Progenitor cell of endocrine pancreas (in vitro differentiated cells): ENCODE results near the gene ST14. TPM values are rescaled to one million over a fixed set of nuclear protein-coding genes. Genes with fewer than 3 reads are reported as not detected.

Source experiments
- DNase-seq: peaks from one replicate; pipeline ENCODE4 v3.0.0; 2021; ENCODE audit warnings: low spot score; ENCODE audit not compliant: unreplicated experiment
- H3K27ac Mint-ChIP-seq: 2 replicates; pipeline ENCODE4 v1.8.0; 2021; ENCODE audit warnings: mild to moderate bottlenecking, moderate library complexity, mixed read lengths
- H3K27me3 Mint-ChIP-seq: 2 replicates; pipeline ENCODE4 v1.8.0; 2021; ENCODE audit warnings: mixed read lengths
- H3K36me3 Mint-ChIP-seq: 2 replicates; pipeline ENCODE4 v1.8.0; 2022; ENCODE audit warnings: mixed read lengths; ENCODE audit not compliant: insufficient read depth
- H3K4me1 Mint-ChIP-seq: 2 replicates; pipeline ENCODE4 v1.8.0; 2021; ENCODE audit warnings: low read depth, mixed read lengths
- H3K4me3 Mint-ChIP-seq: 2 replicates; pipeline ENCODE4 v1.8.0; 2021; ENCODE audit warnings: low read depth, mild to moderate bottlenecking, moderate library complexity, mixed read lengths
- H3K9me3 Mint-ChIP-seq: 2 replicates; pipeline ENCODE4 v1.8.0; 2021; ENCODE audit warnings: low read depth, mixed read lengths
- total RNA-seq: library from RNA; stranded (reverse); gene quantifications from 2 replicates; pipeline ENCODE4 v1.2.1, GENCODE V29; 2021
- TF ChIP-seq, protein P1 (sequence below): fragments of 200-600 bp; sonication (generic); IDR thresholded peaks from one replicate; pipeline ENCODE4 v1.5.0; 2021; ENCODE audit warnings: antibody characterized with exemption, mild to moderate bottlenecking; ENCODE audit not compliant: unreplicated experiment

Gene ST14
- total RNA-seq, 1 donor from 2014 or later = 94.9 TPM

DNA sequence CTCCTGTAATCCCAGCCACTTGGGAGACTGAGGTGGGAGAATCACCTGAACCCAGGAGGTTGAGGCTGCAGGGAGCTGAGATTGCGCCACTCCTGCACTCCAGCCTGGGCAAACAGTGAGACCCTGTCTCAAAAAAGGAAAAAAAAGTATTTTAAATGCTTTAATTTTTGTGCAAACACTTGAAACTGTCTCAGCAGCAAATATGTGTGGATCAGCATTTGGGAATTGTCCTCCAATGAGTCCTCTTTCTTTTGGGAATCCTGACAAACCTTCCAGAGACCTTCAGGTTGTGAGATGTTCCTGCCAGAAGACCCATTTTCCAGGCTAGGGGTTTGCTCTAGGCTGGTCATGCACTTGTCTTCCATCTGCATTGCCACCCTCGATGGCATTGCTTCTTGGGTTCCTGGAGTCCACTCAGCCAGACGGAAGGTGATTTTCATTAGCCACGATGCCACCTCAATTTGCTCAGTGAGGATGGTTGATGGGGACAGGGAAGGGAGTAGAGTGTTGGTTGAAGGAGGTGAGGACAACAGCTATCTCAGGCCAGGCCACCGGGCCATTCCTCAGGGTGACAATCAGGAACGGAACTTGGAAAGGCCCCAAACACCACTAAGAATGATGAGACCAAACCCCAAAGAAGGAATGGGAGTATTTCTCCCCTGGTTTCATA, 55.4 kb downstream of the ST14 start:
- DNase-seq = no peak
- H3K4me3 Mint-ChIP-seq = no peak overlapping the region
- TF ChIP-seq, protein P1, sequence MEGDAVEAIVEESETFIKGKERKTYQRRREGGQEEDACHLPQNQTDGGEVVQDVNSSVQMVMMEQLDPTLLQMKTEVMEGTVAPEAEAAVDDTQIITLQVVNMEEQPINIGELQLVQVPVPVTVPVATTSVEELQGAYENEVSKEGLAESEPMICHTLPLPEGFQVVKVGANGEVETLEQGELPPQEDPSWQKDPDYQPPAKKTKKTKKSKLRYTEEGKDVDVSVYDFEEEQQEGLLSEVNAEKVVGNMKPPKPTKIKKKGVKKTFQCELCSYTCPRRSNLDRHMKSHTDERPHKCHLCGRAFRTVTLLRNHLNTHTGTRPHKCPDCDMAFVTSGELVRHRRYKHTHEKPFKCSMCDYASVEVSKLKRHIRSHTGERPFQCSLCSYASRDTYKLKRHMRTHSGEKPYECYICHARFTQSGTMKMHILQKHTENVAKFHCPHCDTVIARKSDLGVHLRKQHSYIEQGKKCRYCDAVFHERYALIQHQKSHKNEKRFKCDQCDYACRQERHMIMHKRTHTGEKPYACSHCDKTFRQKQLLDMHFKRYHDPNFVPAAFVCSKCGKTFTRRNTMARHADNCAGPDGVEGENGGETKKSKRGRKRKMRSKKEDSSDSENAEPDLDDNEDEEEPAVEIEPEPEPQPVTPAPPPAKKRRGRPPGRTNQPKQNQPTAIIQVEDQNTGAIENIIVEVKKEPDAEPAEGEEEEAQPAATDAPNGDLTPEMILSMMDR = no peak
- no peak overlapping the region for H3K27ac Mint-ChIP-seq
- H3K36me3 Mint-ChIP-seq = peaks cover 5% of the 10 kb centered on the region
- H3K9me3 Mint-ChIP-seq = no peaks in the 10 kb centered on the region
- peaks cover 4% of the 10 kb centered on the region for H3K4me1 Mint-ChIP-seq
- H3K27me3 Mint-ChIP-seq = no peaks in the 10 kb centered on the region

DNA sequence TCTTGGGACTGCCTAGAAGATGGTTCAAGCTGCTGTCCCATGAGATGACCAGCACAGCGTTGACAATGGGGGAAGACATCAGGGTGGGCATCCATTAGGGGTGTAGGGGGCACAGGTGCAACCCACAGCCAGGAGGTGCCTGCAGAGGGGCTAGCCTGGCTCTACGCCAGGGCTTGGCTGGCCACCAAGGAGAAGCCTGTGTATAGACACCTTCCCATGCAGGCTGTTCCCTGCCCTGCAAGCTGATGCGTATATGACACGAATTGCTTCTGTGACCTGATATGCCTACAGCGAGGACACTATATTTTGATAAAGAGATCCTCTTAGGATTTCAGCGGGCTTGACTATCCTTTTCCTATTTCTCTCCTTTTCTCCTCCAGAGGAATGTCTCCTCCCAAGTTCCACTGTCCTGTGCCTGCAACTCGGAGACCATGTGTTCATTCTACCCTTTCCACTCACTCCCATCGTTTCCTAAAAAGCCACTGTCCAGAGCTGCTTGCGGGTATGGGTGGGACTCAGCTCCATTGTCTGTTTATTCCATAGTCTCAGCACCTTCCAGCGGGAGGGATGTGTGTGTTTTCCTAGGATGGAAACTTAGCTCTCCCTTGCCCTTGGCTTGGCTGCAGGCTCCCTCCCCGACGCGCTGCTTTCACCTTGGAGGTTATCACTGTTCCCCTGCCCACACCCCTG, 56.1 kb downstream of the ST14 start:
- Mint-ChIP-seq H3K27me3 (no peaks in the 10 kb centered on the region), H3K4me1 (peaks cover 4% of the 10 kb centered on the region), H3K9me3 (no peaks in the 10 kb centered on the region), H3K27ac (no peak overlapping the region), H3K4me3 (no peak overlapping the region), H3K36me3 (peaks cover 3% of the 10 kb centered on the region)
- TF ChIP-seq, protein P1 = no peak
- no peak for DNase-seq

DNA sequence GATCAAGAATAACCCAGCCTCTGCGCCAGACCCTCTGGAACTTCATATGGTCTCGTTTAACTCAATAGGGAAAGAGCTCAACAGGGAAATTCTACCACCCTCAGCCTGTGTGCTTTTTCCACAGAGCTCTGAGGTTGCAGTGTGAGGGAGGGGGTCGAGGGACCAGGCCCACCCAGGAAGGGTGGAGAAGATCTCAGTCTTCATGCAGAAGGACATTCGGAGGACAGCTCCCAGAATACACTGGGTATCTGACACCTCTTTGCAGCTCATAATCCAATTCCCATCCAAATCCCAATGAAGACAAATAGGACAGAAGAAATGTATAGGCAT, 56.6 kb downstream of the ST14 start:
- Mint-ChIP-seq H3K9me3 (no peaks in the 10 kb centered on the region), H3K27ac (no peak overlapping the region), H3K36me3 (peaks cover 3% of the 10 kb centered on the region), H3K27me3 (no peaks in the 10 kb centered on the region), H3K4me3 (no peak overlapping the region), H3K4me1 (peaks cover 4% of the 10 kb centered on the region)
- TF ChIP-seq, protein P1 = no peak
- no peak for DNase-seq

DNA sequence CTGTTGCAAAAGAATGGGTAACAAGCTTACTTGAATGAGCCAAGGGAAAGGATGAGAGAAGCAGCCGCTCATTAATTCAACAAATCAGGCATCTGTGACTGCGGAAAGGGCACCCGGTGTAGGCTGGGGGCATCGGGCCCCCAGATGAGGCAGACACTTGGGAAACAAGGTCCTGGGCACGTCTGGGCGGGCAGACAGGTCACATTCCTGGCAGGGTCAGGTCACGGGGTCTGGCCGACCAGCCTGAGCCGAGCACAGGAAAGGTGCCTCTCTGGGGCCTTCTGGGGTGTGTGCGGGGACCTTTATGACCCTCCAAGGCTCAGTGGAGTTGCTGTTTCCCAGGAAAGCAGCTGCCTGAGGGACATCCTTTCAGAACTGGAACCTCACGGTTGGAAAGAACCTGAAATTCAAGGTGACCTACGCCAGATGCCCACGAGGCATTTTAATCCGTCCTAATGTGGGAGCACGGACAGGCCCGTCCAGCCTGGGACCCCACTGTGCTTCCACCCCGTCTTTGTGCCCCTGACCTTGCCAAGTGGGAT, 57.1 kb downstream of the ST14 start:
- H3K9me3 Mint-ChIP-seq = no peaks in the 10 kb centered on the region
- TF ChIP-seq, protein P1 = no peak
- H3K4me3 Mint-ChIP-seq = no peak overlapping the region
- H3K27ac Mint-ChIP-seq = no peak overlapping the region
- no peak for DNase-seq
- peaks cover 3% of the 10 kb centered on the region for H3K36me3 Mint-ChIP-seq
- peaks cover 4% of the 10 kb centered on the region for H3K4me1 Mint-ChIP-seq
- H3K27me3 Mint-ChIP-seq = no peaks in the 10 kb centered on the region

DNA sequence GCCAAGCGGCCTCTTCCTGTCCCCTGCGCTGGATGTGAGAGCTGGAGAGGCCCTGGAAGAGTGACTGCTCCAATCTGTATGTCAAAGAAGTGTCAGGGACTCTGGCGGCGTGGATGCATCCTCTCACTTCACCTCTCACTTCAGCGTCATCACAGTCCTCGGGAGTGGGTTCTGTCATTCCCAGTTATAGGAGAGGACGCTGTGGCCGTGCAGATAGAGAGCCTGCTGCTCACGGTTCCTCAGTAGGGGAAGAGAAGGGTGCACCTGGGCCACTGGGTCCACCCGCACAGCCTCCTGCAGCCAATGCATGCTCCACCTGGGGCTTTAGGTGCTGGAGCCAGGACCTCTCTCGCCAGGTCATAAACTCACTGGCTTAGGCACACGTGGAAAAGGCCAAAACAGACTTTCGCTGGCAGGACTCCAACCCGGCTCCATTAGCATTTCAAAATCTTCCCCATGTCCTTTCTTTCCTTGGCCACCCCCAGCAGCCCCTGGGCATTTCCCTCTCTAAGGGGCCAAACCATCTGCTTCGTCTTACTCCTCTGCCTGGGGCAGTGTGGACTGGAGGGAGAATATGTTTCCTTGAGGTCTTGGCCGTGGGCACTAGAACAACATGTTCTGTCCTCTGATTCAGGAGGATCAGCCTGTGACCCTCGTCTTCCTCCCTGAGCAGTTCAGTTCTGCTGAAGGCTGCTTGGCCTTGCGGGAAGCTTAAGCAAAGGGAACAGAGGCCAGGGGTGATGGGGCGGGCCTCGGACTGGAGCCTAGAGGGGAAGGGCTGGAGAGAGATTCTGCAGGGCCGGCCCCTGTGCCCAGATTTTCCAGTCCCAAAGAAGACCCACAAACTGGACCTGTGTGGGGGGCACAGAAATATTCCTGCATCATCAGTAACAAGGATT, 57.8 kb downstream of the ST14 start:
- Mint-ChIP-seq H3K4me1 (peaks cover 4% of the 10 kb centered on the region), H3K27ac (no peak overlapping the region), H3K4me3 (no peak overlapping the region), H3K36me3 (peaks cover 3% of the 10 kb centered on the region), H3K27me3 (no peaks in the 10 kb centered on the region), H3K9me3 (no peaks in the 10 kb centered on the region)
- TF ChIP-seq, protein P1 = no peak
- DNase-seq = no peak
